IMR-90 (cell line): Measurements from ENCODE around the gene ASTN2. TPM values are rescaled to one million over a fixed set of nuclear protein-coding genes. Genes with fewer than 3 reads are reported as not detected.

Experiments used
- ATAC-seq: fragments of 200-7000 bp; cut with Tn5 transposase; 2 replicates; pipeline ENCODE4 v1.9.1; 2020; ENCODE audit warnings: low read depth, mild to moderate bottlenecking, moderate library complexity
- BruUV-seq: library from RNA; stranded (reverse); fragments of 400-500 nt; replicated peaks from 2 replicates; lab custom pipeline; 2021; lab: Mats Ljungman, UMichigan
- CTCF ChIA-PET: fragments of 300-600 bp; formaldehyde crosslinking; extraction: SDS; loops from one replicate; lab custom pipeline; 2021; ENCODE audit warnings: antibody characterized with exemption; lab: Yijun Ruan, JAX
- POLR2A ChIA-PET: fragments of 300-600 bp; sonication (Branson Sonifier 250); formaldehyde crosslinking; loops from one replicate; lab custom pipeline; 2022; ENCODE audit warnings: antibody characterized with exemption; ENCODE audit not compliant: unreplicated experiment; lab: Charles Lee
- DNase-seq: peaks from one replicate; pipeline ENCODE4 v3.0.0; 2013
- H2AFZ ChIP-seq: replicated peaks from 2 replicates; pipeline ENCODE3; 2013; ENCODE audit warnings: low read length, mild to moderate bottlenecking; ENCODE audit not compliant: poor library complexity
- H2AK5ac ChIP-seq: 2 replicates; pipeline ENCODE4 v1.6.1; 2013; ENCODE audit warnings: low read depth, low read length, inconsistent platforms
- H2AK9ac ChIP-seq: replicated peaks from 2 replicates; pipeline ENCODE3; 2013; ENCODE audit warnings: mild to moderate bottlenecking, low read depth, low read length, moderate library complexity; ENCODE audit not compliant: poor library complexity
- H2BK120ac ChIP-seq: 2 replicates; pipeline ENCODE4 v1.6.1; 2013; ENCODE audit warnings: low read depth, low read length, inconsistent platforms
- H2BK15ac ChIP-seq: 3 replicates; pipeline ENCODE4 v1.6.1; 2013; ENCODE audit warnings: low read depth, low read length, inconsistent platforms
- H2BK20ac ChIP-seq: 2 replicates; pipeline ENCODE4 v1.6.1; 2013; ENCODE audit warnings: low read depth, mild to moderate bottlenecking, inconsistent platforms, low read length, moderate library complexity
- H2BK5ac ChIP-seq: 2 replicates; pipeline ENCODE4 v1.6.1; 2013; ENCODE audit warnings: mild to moderate bottlenecking, low read depth, low read length, inconsistent platforms; ENCODE audit not compliant: poor library complexity, severe bottlenecking
- H3K14ac ChIP-seq: replicated peaks from 2 replicates; pipeline ENCODE4 v1.6.1; 2013; ENCODE audit warnings: low read depth, low read length, inconsistent platforms
- H3K18ac ChIP-seq: 2 replicates; pipeline ENCODE4 v1.6.1; 2013; ENCODE audit warnings: low read depth, low read length, control low read depth
- H3K23ac ChIP-seq: 2 replicates; pipeline ENCODE4 v1.6.1; 2013; ENCODE audit warnings: low read depth, low read length, inconsistent platforms
- H3K27ac ChIP-seq: 2 replicates; pipeline ENCODE4 v1.5.1; 2013; ENCODE audit warnings: mild to moderate bottlenecking, control low read depth, low read length; ENCODE audit not compliant: insufficient read depth
- H3K27me3 ChIP-seq: 2 replicates; pipeline ENCODE4 v1.6.1; 2013; ENCODE audit warnings: low read length; ENCODE audit not compliant: control insufficient read depth, insufficient read depth
- H3K36me3 ChIP-seq: 2 replicates; pipeline ENCODE4 v1.6.1; 2013; ENCODE audit warnings: low read length, mixed read lengths; ENCODE audit not compliant: control insufficient read depth, insufficient read depth
- H3K4ac ChIP-seq: 2 replicates; pipeline ENCODE4 v1.6.1; 2013; ENCODE audit warnings: low read depth, low read length, inconsistent platforms
- H3K4me1 ChIP-seq: 2 replicates; pipeline ENCODE4 v1.6.1; 2013; ENCODE audit warnings: low read length, mixed read lengths; ENCODE audit not compliant: control insufficient read depth, insufficient read depth
- H3K4me2 ChIP-seq: 2 replicates; pipeline ENCODE4 v1.6.1; 2013; ENCODE audit warnings: low read depth, mild to moderate bottlenecking, control low read depth, low read length, moderate library complexity
- H3K4me3 ChIP-seq: 2 replicates; pipeline ENCODE4 v1.5.1; 2013; ENCODE audit warnings: low read depth, mild to moderate bottlenecking, control low read depth, low read length, moderate library complexity; ENCODE audit not compliant: insufficient read depth
- H3K56ac ChIP-seq: 2 replicates; pipeline ENCODE4 v1.6.1; 2013; ENCODE audit warnings: low read length, inconsistent platforms; ENCODE audit not compliant: insufficient read depth; ENCODE audit errors: extremely low read depth
- H3K79me1 ChIP-seq, 2 experiments: 2 replicates each; pipeline ENCODE4 v1.6.1; 2013; ENCODE audit warnings: low read length in 2 of 2, inconsistent platforms in 1 of 2, low read depth in 1 of 2
- H3K9ac ChIP-seq: 2 replicates; pipeline ENCODE4 v1.6.1; 2013; ENCODE audit warnings: low read depth, low read length, control low read depth
- H3K9me1 ChIP-seq: 2 replicates; pipeline ENCODE4 v1.6.1; 2013; ENCODE audit warnings: low read length, inconsistent platforms; ENCODE audit not compliant: insufficient read depth
- H3K9me3 ChIP-seq: 2 replicates; pipeline ENCODE4 v1.6.1; 2013; ENCODE audit warnings: low read length; ENCODE audit not compliant: control insufficient read depth, insufficient read depth
- H4K20me1 ChIP-seq: 2 replicates; pipeline ENCODE4 v1.6.1; 2013; ENCODE audit warnings: low read length, inconsistent platforms; ENCODE audit not compliant: insufficient read depth
- H4K5ac ChIP-seq: 2 replicates; pipeline ENCODE4 v1.6.1; 2013; ENCODE audit warnings: mild to moderate bottlenecking, low read depth, low read length, control low read depth
- H4K8ac ChIP-seq, 2 experiments: 2 replicates each; pipeline ENCODE4 v1.6.1; 2013; ENCODE audit warnings: low read depth in 2 of 2, low read length in 2 of 2, control low read depth in 1 of 2, inconsistent platforms in 1 of 2
- H4K91ac ChIP-seq: 2 replicates; pipeline ENCODE4 v1.6.1; 2013; ENCODE audit warnings: low read depth, low read length, inconsistent platforms; ENCODE audit not compliant: insufficient read depth
- BHLHE40 ChIP-seq: fragments of 150-350 bp; IDR thresholded peaks from 2 replicates; pipeline ENCODE4 v1.6.1; 2016; ENCODE audit warnings: mild to moderate bottlenecking, low read depth, low read length
- CEBPB ChIP-seq: IDR thresholded peaks from 2 replicates; pipeline ENCODE4 v1.6.1; 2012; ENCODE audit warnings: low read depth, low read length, improper control_type of control experiment
- CHD1 ChIP-seq: IDR thresholded peaks from 2 replicates; pipeline ENCODE4 v1.6.1; 2012; ENCODE audit warnings: low read depth, low read length, improper control_type of control experiment
- CTCF ChIP-seq: conservative IDR thresholded peaks from 2 replicates; pipeline ENCODE4 v1.5.1; 2012; ENCODE audit warnings: mild to moderate bottlenecking, low read depth, low read length, improper control_type of control experiment
- FOS ChIP-seq: fragments of 150-350 bp; IDR thresholded peaks from 2 replicates; pipeline ENCODE4 v1.6.1; 2016; ENCODE audit warnings: low read depth, low read length
- MAFK ChIP-seq: IDR thresholded peaks from 2 replicates; pipeline ENCODE4 v1.6.1; 2012; ENCODE audit warnings: low read depth, low read length, improper control_type of control experiment
- MAZ ChIP-seq: IDR thresholded peaks from 2 replicates; pipeline ENCODE4 v1.6.1; 2012; ENCODE audit warnings: low read depth, mild to moderate bottlenecking, low read length, improper control_type of control experiment, moderate library complexity, borderline replicate concordance
- MXI1 ChIP-seq: IDR thresholded peaks from 2 replicates; pipeline ENCODE4 v1.6.1; 2012; ENCODE audit warnings: low read depth, mild to moderate bottlenecking, low read length, moderate library complexity, borderline replicate concordance
- NFE2L2 ChIP-seq: fragments of 150-350 bp; IDR thresholded peaks from 2 replicates; pipeline ENCODE4 v1.6.1; 2016; ENCODE audit warnings: low read depth, mild to moderate bottlenecking, low read length
- POLR2A ChIP-seq: IDR thresholded peaks from 2 replicates; pipeline ENCODE4 v1.6.1; 2012; ENCODE audit warnings: mild to moderate bottlenecking, low read depth, low read length
- RAD21 ChIP-seq: IDR thresholded peaks from 2 replicates; pipeline ENCODE4 v1.6.1; 2012; ENCODE audit warnings: low read length, improper control_type of control experiment
- RCOR1 ChIP-seq: IDR thresholded peaks from 2 replicates; pipeline ENCODE4 v1.6.1; 2012; ENCODE audit warnings: mild to moderate bottlenecking, low read length, improper control_type of control experiment; ENCODE audit not compliant: insufficient replicate concordance
- RFX5 ChIP-seq: IDR thresholded peaks from 2 replicates; pipeline ENCODE4 v1.8.0; 2012; ENCODE audit warnings: low read depth, mild to moderate bottlenecking, low read length, moderate library complexity
- SMC3 ChIP-seq: fragments of 150-350 bp; IDR thresholded peaks from 2 replicates; pipeline ENCODE4 v1.6.1; 2016; ENCODE audit warnings: low read depth, mild to moderate bottlenecking, antibody characterized with exemption, low read length, moderate library complexity
- USF2 ChIP-seq: fragments of 150-350 bp; IDR thresholded peaks from 2 replicates; pipeline ENCODE4 v1.6.1; 2017; ENCODE audit warnings: mild to moderate bottlenecking, antibody characterized with exemption, low read length, low read depth
- WGBS, 2 experiments: methylation state at CpG; one replicate each; pipeline versions ENCODE4 v1.1.5 to v1.1.7; 2013; ENCODE audit warnings: missing lambda C conversion rate in 2 of 2; ENCODE audit not compliant: insufficient read length in 1 of 2; ENCODE audit errors: extremely low coverage in 2 of 2; 5-methylcytosine and 5-hydroxymethylcytosine counted together
- dilution Hi-C: fragments of 300-500 bp; cut with HindIII; formaldehyde crosslinking; loops from one replicate; pipeline ENCODE4 v1.14.3; 2018; ENCODE audit warnings: low sequenced_read_pairs; ENCODE audit not compliant: unreplicated experiment
- in situ Hi-C: fragments of 300-500 bp; cut with MboI; formaldehyde crosslinking; loops from 3 replicates; pipeline ENCODE4 v1.14.3; 2019; ENCODE audit warnings: low sequenced_read_pairs, inconsistent platforms, mixed read lengths
- intact Hi-C: fragments of 100-400 bp; cut with micrococcal nuclease; formaldehyde crosslinking; loops from 2 replicates; pipeline ENCODE4 v1.10.0; 2022
- polyA plus RNA-seq, 3 experiments: library from polyadenylated mRNA; depleted of rRNA; stranded (reverse); fragments of >200 nt; gene quantifications; 2 replicates each; pipeline ENCODE4 v1.2.3, GENCODE V29; 2012; ENCODE audit warnings: low replicate concordance in 1 of 3
- total RNA-seq: library from RNA; depleted of rRNA; stranded (reverse); fragments of >200 nt; gene quantifications from 2 replicates; pipeline ENCODE4 v1.2.3, GENCODE V29; 2012
- TF ChIP-seq, protein P1 (sequence below): fragments of 150-350 bp; IDR thresholded peaks from 2 replicates; pipeline ENCODE4 v1.6.1; 2016; ENCODE audit warnings: low read depth, mild to moderate bottlenecking, low read length, moderate library complexity, borderline replicate concordance

Gene ASTN2
- total and polyA plus RNA-seq, 2 of the 4 experiments (the other 2 are of a cell fraction) = 3.8 to 6.8 TPM

DNA sequence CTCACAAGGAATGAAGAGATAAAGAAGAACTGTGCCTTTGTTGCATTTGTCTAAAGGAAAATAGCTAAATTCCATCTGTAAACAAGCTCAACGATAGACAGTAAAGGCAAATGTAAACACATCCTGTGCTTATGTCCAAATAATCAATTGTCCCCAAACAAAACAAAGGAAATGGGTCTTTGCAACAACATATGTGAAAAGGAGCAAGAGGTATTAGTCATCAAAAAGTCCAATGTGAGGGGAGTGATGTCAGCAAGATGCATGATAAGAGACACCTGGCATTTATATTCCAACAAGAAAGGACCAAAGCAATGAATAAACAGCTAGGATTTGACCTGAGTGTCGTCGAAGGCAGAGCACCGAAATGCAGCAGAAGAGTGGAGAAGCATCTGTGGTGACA, 209.1 kb downstream of the ASTN2 start:
- H3K18ac ChIP-seq = no peak overlapping the region; the same call in 1 of the 2 replicates
- WGBS, 2 experiments = no CpG with 5 or more reads among the region's 4 CpGs
- no peak overlapping the region for H3K4ac ChIP-seq
- dilution Hi-C loops (no loop called here), in situ Hi-C loops (no loop called here), intact Hi-C loops (no loop called here)
- H4K5ac ChIP-seq = no peak overlapping the region
- no peaks in the 10 kb centered on the region for H3K9me1 ChIP-seq
- H2BK20ac ChIP-seq = peak overlapping the region; percentile 45; the same call in 1 of the 2 replicates
- peak overlapping the region; percentile 61; the same call in 1 of the 2 replicates for H4K91ac ChIP-seq
- H2BK5ac ChIP-seq = no peak overlapping the region
- H2AK5ac ChIP-seq = no peak overlapping the region
- CTCF ChIA-PET = interaction anchor here (0.7 kb wide), 1 partner anchor 73 kb away, joined by 4 read pairs; no protein-coding TSS in a partner anchor
- no peak overlapping the region for H3K4me3 ChIP-seq
- no peaks in the 10 kb centered on the region for H3K4me1 ChIP-seq
- ATAC-seq (no peak), DNase-seq (peak; percentile 47)
- no peak overlapping the region for H3K14ac ChIP-seq
- POLR2A ChIA-PET = no interaction called here
- H2AFZ ChIP-seq = no peak overlapping the region
- H4K20me1 ChIP-seq = no peaks in the 10 kb centered on the region
- BruUV-seq = no TSS peak
- H3K79me1 ChIP-seq = no peaks in the 10 kb centered on the region
- no peak for TF ChIP-seq FOS
- no peak for TF ChIP-seq USF2
- TF ChIP-seq RAD21 = no peak
- TF ChIP-seq RFX5 = no peak
- no peak for TF ChIP-seq SMC3
- TF ChIP-seq BHLHE40 = no peak
- TF ChIP-seq CTCF = no peak
- TF ChIP-seq CEBPB = no peak
- no peak for TF ChIP-seq MAFK
- TF ChIP-seq MAZ = no peak
- no peak for TF ChIP-seq CHD1
- no peak for TF ChIP-seq NFE2L2
- no peak for TF ChIP-seq RCOR1
- TF ChIP-seq, protein P1, sequence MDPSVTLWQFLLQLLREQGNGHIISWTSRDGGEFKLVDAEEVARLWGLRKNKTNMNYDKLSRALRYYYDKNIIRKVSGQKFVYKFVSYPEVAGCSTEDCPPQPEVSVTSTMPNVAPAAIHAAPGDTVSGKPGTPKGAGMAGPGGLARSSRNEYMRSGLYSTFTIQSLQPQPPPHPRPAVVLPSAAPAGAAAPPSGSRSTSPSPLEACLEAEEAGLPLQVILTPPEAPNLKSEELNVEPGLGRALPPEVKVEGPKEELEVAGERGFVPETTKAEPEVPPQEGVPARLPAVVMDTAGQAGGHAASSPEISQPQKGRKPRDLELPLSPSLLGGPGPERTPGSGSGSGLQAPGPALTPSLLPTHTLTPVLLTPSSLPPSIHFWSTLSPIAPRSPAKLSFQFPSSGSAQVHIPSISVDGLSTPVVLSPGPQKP = no peak
- TF ChIP-seq POLR2A = no peak
- TF ChIP-seq MXI1 = no peak
- H3K36me3 ChIP-seq = no peaks in the 10 kb centered on the region
- no peak overlapping the region for H4K8ac ChIP-seq
- no peak overlapping the region for H3K9ac ChIP-seq
- H2AK9ac ChIP-seq = no peak overlapping the region
- H3K23ac ChIP-seq = no peak overlapping the region
- H3K4me2 ChIP-seq = no peak overlapping the region
- peaks cover 10% of the 10 kb centered on the region for H3K9me3 ChIP-seq
- H2BK15ac ChIP-seq = no peak overlapping the region
- peak overlapping the region; percentile 49; the same call in 1 of the 2 replicates for H3K27ac ChIP-seq
- H3K27me3 ChIP-seq = no peaks in the 10 kb centered on the region
- no peak overlapping the region for H3K56ac ChIP-seq
- H2BK120ac ChIP-seq = 0 out of 2 replicates have a peak overlapping the region, but pooled peaks have one; percentile 32
